HuH-7.5 (cell line): ENCODE measurements around the gene IGIP.

Source experiments
- DNase-seq: peaks from one replicate; pipeline ENCODE4 v3.0.0; 2011; ENCODE audit warnings: low spot score

Gene IGIP

DNA sequence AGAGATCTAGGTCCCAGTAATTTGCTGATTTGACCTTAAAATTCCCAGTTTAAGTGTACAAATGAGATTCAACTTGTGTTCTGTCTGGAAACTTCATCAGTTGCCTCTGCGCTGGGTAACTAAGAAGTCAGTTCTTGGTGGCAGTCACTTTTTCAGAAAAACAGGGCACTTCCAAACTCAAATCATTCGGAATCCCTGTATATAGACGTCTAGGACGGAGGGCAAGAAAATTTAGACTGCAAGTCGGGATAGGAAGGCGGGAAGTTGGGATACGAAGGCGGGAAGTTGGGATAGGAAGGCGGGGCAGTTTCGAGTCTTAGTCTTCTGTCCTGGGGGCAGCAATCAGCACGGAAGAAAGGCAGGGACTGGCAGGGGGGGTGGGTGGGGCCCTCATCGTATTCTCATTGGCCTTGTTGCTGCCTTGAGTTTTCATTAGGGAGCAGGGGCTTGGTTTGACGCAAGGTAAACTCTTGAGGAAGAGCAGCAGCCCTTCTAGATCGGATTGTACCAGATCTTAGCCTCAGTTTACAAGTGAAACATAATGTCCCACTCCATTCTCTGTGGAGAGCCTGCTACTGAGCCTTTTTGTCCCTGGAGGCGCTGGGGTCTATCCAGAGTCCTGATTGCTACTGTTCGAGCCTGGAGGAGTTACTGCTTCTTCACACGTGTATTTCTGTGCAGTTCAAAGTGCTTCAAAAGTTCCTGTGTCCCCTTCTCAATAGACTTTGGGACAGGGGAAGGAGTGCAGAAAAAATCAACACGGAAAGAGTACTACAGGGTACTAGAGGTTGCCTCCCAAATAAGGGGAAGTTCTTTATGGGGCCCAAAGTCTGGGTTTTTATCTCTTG is 14.5 kb upstream of the IGIP start:
- no peak for DNase-seq

DNA sequence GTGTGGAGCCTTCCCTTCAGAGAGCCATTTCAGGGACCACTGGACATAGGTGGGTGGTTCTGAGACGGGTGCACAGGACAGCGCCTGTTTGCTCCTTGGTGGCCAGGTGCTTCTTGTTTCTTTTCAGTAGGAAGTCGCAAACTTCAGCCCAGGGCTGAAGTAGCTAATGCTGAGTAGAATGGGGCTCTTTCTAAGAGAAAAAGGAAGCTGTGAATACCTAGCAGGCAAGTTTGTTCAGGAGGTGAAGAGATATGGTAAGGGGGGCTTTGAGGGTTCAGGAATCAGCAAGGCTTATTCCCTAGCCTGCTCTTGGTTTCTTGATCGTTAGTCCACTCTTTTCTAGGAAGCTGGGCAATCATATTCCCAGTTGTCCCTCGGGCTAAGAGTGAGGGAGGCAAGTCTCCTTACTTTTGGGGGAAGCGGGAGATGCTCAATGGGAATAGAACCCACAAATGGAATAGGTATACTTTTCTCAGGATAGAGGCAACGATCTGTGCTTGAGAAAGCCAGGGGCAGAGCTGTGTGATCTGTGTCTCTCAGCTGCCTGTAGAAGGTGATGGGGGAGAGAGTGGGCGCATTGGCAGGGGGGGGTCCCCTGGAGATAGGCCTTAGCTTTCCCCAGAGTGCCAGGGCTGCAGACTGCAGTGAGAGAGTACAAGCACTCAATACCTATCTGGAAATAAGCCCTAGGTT is 13.7 kb upstream of the IGIP start:
- DNase-seq: no peak

DNA sequence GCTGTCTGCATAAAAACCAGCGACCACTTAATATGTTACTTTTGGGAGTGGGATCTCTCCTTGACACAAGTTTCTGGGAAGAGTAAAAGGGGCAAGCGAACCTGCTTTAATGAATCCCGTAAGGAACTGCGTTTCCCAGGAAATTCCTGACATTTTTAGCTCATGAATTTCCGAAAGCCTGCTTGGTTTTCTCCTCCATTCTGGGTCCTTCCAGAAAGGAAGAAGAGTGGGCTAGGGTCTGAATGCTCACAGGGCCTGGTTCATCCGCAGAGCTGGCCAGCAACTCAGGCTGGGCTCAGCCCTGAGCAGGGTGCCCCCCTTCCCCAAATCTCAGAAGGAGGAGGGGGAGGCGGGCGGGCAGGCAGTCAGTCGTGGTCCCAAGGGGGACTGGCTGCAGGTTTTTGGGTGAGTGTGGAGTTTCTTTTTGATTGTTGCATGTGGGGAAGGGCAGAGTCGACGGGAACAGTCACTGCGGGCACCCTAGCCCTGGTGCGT is 13.0 kb upstream of the IGIP start:
- no peak for DNase-seq

DNA sequence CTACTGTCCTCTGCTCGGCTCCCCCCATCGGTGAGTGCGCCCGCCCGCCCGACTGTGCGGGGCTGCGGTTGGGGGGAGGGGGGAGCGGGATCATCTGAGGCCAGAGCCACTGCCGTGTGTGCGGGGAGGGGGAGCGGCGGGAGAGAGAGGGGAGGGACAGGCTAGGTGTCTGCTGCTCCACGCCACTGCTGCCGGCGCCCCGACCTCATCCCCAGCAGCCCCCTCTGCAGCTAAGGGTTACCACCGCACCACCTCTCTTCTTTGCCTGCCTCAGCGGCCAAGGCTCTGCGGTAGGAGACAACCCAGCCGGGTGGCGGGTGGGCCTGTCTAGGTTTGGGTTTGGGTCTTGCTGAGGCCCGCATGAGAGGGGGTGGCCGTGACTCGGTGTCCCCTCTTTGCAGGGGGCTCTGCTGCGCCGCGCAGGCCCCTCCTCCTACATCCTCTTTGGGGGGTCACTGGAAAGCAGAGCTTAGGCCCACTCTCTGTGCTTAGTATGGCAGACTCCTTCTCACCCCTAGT is 12.5 kb upstream of the IGIP start:
- peak; percentile 22 for DNase-seq

DNA sequence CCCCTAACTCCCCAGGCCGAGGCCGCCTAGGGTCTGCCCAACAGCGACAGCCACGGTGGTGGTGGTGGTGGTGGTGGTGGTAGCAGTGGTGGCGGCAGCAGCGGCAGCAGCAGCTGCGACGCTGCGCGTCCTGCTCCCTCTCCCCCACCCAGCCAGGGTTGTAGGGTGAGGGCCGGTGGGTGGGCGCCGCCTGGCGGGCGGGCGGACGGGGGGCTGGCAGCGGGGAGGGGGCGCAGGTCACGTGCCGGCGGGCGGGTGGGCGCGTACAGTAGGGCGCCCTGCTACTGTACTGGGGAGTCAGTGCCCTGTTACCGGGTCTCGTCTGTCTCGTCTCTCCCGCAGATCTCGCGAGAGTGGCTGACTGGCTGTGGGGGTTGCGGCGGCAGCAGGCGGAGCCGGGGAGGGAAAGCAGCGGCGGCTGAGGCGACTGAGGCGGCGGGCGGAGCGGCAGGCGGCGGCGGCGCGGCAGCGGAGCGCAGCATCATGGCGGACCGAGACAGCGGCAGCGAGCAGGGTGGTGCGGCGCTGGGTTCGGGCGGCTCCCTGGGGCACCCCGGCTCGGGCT is 12.0 kb upstream of the IGIP start, which contains the start of gene PURA:
TSS of gene PURA (plus strand) at position 411 of the 565 bp plus-strand sequence. CDS start at position 484, 73 bp downstream.
- peak; percentile 88 for DNase-seq

DNA sequence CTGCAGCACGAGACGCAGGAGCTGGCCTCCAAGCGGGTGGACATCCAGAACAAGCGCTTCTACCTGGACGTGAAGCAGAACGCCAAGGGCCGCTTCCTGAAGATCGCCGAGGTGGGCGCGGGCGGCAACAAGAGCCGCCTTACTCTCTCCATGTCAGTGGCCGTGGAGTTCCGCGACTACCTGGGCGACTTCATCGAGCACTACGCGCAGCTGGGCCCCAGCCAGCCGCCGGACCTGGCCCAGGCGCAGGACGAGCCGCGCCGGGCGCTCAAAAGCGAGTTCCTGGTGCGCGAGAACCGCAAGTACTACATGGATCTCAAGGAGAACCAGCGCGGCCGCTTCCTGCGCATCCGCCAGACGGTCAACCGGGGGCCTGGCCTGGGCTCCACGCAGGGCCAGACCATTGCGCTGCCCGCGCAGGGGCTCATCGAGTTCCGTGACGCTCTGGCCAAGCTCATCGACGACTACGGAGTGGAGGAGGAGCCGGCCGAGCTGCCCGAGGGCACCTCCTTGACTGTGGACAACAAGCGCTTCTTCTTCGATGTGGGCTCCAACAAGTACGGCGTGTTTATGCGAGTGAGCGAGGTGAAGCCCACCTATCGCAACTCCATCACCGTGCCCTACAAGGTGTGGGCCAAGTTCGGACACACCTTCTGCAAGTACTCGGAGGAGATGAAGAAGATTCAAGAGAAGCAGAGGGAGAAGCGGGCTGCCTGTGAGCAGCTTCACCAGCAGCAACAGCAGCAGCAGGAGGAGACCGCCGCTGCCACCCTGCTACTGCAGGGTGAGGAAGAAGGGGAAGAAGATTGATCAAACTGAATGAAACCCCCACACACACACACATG is 11.2 kb upstream of the IGIP start:
- peak; percentile 24 for DNase-seq

DNA sequence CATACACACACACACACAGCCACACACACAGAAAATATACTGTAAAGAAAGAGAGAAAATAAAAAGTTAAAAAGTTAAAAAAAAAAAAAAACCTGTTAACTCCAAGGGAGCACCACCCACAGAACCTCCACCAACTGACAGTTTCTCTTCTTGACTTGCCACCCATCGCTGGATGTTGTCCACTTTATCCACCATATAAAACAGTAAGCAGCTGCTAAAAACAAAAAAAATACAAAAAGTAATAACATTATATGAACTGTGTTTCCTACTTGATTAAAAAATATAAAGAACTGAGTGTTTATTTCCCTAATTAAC is 10.6 kb upstream of the IGIP start:
- no peak for DNase-seq

DNA sequence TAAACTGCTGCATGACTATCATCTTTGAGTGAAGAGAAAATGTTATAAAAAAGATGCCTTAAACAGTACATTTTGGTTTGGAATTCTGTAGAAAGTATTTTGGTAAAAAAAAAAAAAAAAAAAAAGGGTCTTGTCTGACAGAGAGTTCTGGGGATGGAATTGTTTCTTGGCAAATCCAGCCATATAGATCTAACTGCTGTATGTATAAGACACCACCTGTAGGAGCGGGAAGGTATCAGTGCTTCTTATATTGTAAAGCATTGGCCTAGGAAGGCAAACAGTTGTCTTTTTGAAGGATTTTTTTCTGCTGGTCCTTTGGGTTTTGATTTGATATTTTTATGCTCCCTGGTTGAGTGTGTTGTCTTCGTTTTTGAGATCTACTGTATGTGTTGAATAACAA is 9.0 kb upstream of the IGIP start:
- no peak for DNase-seq

DNA sequence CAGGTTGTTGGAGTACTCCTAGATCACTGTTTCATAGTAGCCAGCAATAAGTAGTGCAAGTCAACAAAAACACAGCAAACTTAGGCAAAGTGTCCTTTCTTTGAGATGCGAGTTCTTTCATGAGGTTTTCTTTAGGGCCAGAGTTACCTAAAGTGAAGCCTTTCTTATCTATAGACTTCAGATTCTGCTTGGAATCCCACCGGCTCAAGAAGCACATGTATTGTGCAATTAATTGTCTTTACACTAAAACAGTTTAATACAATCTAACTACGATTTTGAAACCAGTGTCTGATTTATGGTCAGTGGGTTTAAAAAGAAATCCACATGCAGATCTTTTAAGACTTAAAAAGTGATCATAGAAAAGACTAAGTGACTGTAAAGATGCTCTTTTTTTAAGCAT is 8.2 kb upstream of the IGIP start:
- DNase-seq: no peak

DNA sequence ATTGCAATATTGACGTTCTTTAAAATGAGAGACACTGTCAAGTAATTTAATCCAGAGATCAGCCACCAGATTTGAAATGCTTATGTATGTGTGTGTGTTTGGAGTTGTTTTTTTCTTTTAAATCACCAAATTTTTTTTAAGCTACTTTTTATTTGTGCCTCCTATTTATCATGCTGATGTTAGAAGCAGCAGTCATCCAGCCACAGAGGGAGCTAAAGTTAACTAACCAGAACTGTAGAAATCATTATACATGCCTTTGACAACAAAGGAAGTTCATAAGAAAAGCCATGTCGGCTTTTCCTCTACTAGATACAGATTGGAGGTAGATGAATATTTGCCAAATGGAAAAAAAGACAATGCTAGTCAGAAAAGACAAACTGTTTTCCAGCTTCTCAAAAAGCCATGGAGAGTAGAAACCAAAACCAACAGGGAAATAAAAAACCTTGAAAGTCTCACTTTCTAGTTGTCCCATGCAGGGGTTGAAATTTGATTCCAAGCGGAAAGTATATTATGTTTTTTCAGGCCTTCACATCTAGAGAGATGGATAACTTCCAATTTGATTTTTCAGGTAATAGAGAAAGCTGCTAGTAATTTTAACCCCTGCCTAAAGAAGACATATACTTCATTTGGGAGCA is 7.3 kb upstream of the IGIP start:
- DNase-seq: no peak

DNA sequence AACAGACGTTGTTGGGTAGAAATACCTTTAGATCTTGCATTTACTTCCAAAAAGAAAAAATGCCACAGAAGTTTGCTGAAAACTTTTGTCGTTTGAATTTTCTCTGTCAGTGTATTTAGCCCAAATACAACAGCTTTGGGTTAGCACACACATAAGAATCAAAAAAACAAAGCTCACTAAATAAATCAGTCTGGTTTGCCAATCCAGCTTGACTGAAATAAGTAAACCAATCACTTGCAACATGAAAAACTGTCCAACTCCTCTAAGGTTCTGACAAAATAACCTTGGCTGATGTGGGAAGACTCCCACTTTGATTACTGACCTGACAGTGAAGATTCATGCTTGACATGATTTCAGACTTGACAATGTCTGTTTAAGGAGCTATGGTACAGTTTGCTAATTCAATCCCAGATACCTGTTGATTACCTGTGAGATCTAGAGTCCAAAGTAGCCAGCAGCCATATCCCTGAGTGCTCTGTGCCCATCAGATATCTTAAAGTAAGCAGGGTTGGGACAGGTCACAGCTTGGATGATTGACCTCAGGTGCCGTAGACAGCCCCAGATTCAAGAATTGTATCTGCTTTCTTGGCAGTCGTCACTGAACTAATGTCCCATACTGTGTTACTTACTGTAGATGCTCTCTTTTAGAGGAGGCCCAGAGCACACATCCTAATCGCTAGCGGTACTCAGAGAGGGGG is 727 bp downstream of the IGIP start:
- no peak for DNase-seq

DNA sequence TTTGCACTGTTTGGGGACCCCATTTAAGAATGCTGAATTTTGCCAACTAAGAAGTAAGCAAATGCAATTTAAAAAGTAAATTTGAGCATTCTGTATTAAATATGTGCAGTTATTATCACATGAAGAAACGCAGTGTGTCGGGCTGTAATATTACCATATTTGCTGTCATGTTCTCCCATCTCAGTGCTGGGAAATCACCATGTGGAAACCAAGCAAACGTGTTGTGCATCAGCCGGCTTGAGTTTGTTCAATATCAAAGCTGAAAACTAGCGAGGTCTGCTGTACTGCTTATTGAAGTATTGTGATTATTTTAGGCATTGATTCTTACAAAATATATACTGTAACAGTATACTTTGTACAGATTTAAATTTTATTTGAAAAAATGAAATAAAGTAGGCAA is 2.6 kb downstream of the IGIP start:
- DNase-seq: no peak

DNA sequence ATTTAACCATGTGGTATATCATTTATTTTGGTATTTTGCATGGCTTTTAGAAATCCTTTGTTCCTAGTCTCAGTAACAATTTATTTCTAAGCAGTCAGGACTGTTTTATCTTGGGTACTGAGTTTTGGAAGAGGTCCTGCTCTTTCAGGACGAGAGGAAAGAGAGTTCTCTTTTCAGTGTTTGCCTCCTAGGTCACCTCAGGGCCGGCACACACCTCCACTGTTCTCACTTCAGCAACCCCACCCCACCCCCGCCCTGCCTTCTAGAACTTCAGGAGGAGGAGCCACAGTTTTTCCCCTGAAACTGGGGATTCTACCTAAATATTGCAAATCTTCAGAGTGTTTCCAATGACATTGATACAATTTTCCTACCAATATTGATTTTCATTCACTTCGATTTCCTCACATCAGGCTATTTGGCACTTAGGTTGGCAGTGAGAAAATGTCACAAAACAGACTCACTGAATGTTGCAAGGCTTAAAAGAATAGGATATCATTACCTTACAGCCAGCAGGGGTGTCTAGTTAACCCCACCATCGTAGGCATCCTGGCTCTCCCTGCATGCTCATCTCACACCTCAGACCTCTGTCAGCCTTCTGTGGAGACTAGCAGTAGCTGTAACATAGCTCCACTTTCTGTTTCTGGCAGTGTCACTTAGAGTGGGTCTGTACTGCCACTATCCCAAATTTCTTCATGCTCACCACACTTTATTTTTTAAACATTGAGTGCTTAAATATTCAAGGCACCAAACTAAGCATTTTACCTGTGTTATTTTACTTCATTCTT is 5.4 kb downstream of the IGIP start:
- no peak for DNase-seq

DNA sequence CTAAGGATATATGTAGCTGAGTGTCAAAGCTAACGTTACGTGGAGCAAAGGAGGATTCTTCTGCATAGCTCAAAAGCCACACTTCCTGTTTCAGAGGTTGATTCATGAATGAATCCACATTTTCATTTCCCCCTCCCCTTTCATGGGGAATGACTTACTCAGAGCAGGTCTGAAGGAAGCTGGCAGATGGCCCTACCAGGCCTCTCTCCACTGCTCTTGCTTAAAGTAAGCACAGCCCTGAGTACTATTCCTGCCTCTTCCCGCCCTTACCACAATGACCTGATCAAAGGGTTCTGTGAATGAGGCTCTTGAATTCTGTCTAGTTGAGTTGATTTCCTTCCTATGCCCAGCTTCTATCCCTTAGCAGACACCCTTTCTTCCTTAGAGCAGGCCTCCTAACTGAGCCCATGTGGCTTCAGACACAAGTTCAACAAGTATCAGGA is 6.3 kb downstream of the IGIP start:
- no peak for DNase-seq

DNA sequence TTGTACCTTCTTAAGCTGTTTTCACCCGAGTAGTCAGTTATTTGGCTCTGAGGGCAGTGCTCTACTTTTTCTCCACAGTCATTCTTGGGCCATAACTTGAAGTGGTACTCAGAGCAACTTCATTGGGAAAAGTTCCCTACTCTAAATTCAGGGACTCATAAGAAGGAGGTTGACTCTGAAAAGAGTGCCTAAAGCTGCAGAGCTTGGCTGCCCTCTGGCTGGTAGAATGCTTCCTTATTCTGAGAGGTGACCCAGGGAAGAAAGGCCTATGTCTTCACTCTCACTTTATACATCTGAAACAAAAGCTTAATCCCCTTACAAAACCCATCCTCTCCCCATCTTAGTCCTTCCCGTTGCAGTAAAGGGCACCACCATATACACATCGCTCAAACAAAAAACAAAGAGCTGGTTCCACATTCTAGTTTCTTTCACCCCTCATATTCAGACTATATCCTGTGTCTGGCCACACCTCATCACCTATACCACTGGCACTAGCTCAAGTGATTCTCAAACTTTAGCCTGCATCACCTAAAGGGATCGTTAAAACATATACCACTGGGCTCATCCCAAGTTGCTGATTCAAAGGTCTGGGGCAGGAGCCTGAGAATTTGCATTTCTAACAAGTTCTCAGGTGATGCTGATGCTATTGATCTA is 7.9 kb downstream of the IGIP start:
- DNase-seq: no peak

DNA sequence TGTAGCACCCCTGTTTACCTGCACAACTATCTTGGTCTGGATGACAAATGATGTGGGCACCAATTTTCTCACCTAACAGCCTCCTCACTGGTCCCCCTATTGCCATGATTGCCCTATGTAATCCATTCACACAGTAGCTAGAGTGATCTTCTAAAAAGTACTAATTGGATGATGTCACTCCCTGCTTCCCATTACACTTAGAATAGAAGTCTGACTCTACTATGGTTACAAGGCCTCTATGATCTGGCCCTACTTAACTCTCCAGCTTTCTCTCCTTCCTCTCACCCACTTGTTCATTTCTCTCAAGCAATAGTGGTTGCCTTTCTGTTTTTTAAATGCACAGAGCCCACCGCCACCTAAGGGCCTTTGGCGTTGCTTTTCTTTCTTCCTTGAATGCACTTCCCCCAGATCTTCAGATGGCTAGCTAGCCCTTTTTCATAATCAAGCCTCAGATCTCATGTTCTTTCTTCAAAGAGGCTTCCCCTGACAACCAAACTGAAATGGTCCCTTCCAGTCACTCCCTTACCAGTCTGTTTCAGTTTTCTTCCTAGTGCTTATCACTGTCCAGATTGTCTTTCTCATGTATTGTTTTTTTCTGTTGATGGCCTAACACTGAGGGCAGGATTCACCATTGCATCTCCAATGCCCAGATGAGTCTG is 8.7 kb downstream of the IGIP start:
- no peak for DNase-seq

DNA sequence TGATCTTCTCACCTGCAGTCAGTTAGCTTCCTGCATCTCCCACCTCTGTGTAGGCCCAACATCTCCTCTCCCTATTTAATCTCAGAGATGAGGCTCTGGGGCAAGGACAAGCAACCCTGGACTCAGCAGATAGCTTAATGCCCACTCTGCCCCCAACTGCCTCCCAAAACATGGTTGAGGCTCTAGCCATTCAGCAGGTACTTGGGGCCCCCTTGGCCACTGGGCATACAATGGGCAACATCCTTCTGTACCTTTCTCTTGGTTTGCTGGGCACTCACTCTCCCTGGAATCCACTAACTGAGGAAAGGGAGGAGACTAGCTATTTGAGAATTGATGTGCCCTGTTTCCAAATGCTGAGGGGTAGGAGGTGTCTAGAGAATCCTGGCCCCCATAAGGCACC is 9.4 kb downstream of the IGIP start:
- DNase-seq: no peak

DNA sequence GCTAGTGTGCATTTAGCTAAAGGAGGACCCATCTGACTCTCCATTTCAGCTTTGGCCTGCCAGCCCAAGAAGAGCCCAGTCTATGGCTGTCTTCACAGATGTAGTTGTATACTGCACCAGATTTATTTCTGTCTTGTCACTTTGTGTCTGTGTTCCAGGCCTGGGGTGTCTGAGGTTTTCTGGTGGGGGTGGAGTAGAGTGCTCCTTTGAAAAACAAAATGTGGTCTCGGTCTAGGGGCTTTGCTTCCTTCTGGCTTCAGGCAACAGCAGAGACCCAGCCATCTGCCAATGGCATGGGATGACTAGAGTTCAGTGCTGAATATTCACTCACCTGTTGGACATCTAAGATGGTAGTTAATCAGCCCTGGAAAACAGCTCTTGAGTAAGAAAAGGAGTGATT is 10.9 kb downstream of the IGIP start:
- DNase-seq: no peak

DNA sequence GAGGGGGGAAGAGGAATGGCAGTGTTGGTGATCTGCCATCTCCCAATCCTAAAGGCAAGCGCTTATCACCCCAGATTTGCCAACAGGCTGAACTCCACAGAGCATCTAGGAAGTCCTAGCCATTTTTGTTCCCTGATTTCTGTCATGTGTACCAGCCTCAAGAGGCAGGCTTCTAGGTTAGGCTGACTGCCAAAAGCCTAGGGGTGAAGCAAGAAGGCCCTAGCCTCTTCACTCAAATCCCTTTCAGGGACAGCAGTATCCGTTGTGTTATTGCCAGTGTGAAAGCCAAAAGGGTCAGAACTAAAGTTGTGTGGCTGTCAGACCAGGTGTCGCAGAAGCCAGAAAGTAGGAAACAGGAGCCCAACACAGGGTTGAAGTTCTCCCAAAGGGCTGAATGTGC is 14.7 kb downstream of the IGIP start:
- no peak for DNase-seq
